A673 (cell line): ENCODE results near the gene AKT3. TPM values are rescaled to one million over a fixed set of nuclear protein-coding genes. Genes with fewer than 3 reads are reported as not detected.

Source experiments
- BruUV-seq: library from RNA; stranded (reverse); fragments of 400-500 nt; replicated peaks from 2 replicates; lab custom pipeline; 2021; lab: Mats Ljungman, UMichigan
- CTCF ChIA-PET: fragments of 300-600 bp; sonication (Branson Sonifier 250); formaldehyde crosslinking; loops from one replicate; lab custom pipeline; 2022; ENCODE audit warnings: antibody characterized with exemption; lab: Charles Lee
- POLR2A ChIA-PET: fragments of 300-600 bp; sonication (Branson Sonifier 250); formaldehyde crosslinking; loops from one replicate; lab custom pipeline; 2022; ENCODE audit warnings: antibody characterized with exemption; ENCODE audit not compliant: low non-redundant PET; lab: Charles Lee
- DNase-seq: peaks from one replicate; pipeline ENCODE4 v3.0.0-alpha.2; 2015; ENCODE audit warnings: low spot score
- H3K27ac ChIP-seq: fragments of 200-600 bp; sonication (generic); 2 replicates; pipeline ENCODE4 v1.5.1; 2016; ENCODE audit warnings: mixed run types, low read depth, mild to moderate bottlenecking, mixed read lengths, antibody characterized with exemption, low read length; ENCODE audit not compliant: poor library complexity, severe bottlenecking
- H3K27me3 ChIP-seq: fragments of 200-600 bp; sonication (generic); replicated peaks from 2 replicates; pipeline ENCODE4 v1.6.1; 2017; ENCODE audit warnings: mixed run types, low read depth, mild to moderate bottlenecking, mixed read lengths, antibody characterized with exemption, low read length; ENCODE audit not compliant: insufficient read depth, poor library complexity
- H3K36me3 ChIP-seq: fragments of 200-600 bp; sonication (generic); 2 replicates; pipeline ENCODE4 v1.6.1; 2016; ENCODE audit warnings: mixed run types, mild to moderate bottlenecking, mixed read lengths, antibody characterized with exemption, low read length; ENCODE audit not compliant: insufficient read depth, poor library complexity, severe bottlenecking
- H3K4me1 ChIP-seq: fragments of 200-600 bp; sonication (generic); 2 replicates; pipeline ENCODE4 v1.6.1; 2017; ENCODE audit warnings: mixed run types, mild to moderate bottlenecking, mixed read lengths, antibody characterized with exemption, low read length; ENCODE audit not compliant: insufficient read depth, poor library complexity, severe bottlenecking
- H3K4me3 ChIP-seq: fragments of 200-600 bp; sonication (generic); 2 replicates; pipeline ENCODE4 v1.5.1; 2016; ENCODE audit warnings: low read depth, mixed run types, mild to moderate bottlenecking, mixed read lengths, low read length; ENCODE audit not compliant: poor library complexity, severe bottlenecking
- H3K9me3 ChIP-seq: fragments of 200-600 bp; sonication (generic); 2 replicates; pipeline ENCODE4 v1.6.1; 2016; ENCODE audit warnings: mixed run types, low read depth, mild to moderate bottlenecking, mixed read lengths, antibody characterized with exemption, low read length; ENCODE audit not compliant: poor library complexity, severe bottlenecking
- CTCF ChIP-seq: fragments of 300-800, 200-600 bp; sonication (generic); conservative IDR thresholded peaks from 2 replicates; pipeline ENCODE4 v1.5.1; 2017; ENCODE audit warnings: low read depth, mild to moderate bottlenecking, antibody characterized with exemption, low read length, moderate library complexity, mixed read lengths
- EZH2 ChIP-seq: fragments of 200-600 bp; sonication (generic); IDR thresholded peaks from 2 replicates; pipeline ENCODE4 v1.6.1; 2017; ENCODE audit warnings: borderline replicate concordance, low read depth, mild to moderate bottlenecking, mixed read lengths, antibody characterized with exemption, low read length; ENCODE audit not compliant: poor library complexity, severe bottlenecking
- intact Hi-C: fragments of 100-400 bp; cut with micrococcal nuclease; formaldehyde crosslinking; loops from one replicate; pipeline ENCODE4 v1.10.0; 2022; ENCODE audit not compliant: unreplicated experiment
- total RNA-seq: library from RNA; stranded (reverse); gene quantifications from 2 replicates; pipeline ENCODE4 v1.2.3, GENCODE V29; 2021

AKT3 gene
- total RNA-seq, 1 experiment from 2014 or later: 14.4 TPM

GRCh38 chr1:243449373-243449772, 400.7 kb downstream of the AKT3 start:
- POLR2A ChIA-PET: no interaction called here
- intact Hi-C loops: no loop called here

GRCh38 chr1:243447844-243448243, 402.2 kb downstream of the AKT3 start:
- Histone ChIP-seq H3K27ac (no peak overlapping the region), H3K4me1 (peaks cover 3% of the 10 kb centered on the region), H3K9me3 (no peaks in the 10 kb centered on the region), H3K36me3 (no peaks in the 10 kb centered on the region), H3K4me3 (no peak overlapping the region), H3K27me3 (no peaks in the 10 kb centered on the region)
- BruUV-seq: no TSS peak
- ChIA-PET POLR2A (no interaction called here), CTCF (no interaction called here)
- intact Hi-C loops: no loop called here
- TF ChIP-seq CTCF: no peak
- no peak for TF ChIP-seq EZH2
- no peak for DNase-seq

More at GRCh38 chr1:243449373-243449772, 400.7 kb downstream of the AKT3 start:
- H3K4me1 ChIP-seq: no peaks in the 10 kb centered on the region
- no peaks in the 10 kb centered on the region for H3K27me3 ChIP-seq
- BruUV-seq: no TSS peak
- no peaks in the 10 kb centered on the region for H3K36me3 ChIP-seq
- no peak overlapping the region for H3K4me3 ChIP-seq
- DNase-seq: no peak
- no peaks in the 10 kb centered on the region for H3K9me3 ChIP-seq
- no peak overlapping the region for H3K27ac ChIP-seq
- CTCF ChIA-PET: no interaction called here
- TF ChIP-seq EZH2 (no peak), CTCF (no peak)

- ChIA-PET CTCF (no interaction called here), POLR2A (no interaction called here)
- H3K27me3 ChIP-seq: no peaks in the 10 kb centered on the region
- intact Hi-C loops: no loop called here
- H3K4me3 ChIP-seq: no peak overlapping the region
- TF ChIP-seq EZH2 (no peak), CTCF (no peak)
- no peaks in the 10 kb centered on the region for H3K36me3 ChIP-seq
- no TSS peak for BruUV-seq
- H3K4me1 ChIP-seq: peaks cover 5% of the 10 kb centered on the region
- H3K27ac ChIP-seq: no peak overlapping the region
- H3K9me3 ChIP-seq: no peaks in the 10 kb centered on the region
- DNase-seq: no peak
Measured at GRCh38 chr1:243447347-243447746, 402.7 kb downstream of the AKT3 start.
